K562 (cell line): ENCODE results near the gene LY6G5B. TPM values are rescaled to one million over a fixed set of nuclear protein-coding genes. Genes with fewer than 3 reads are reported as not detected.
A peak's percentile ranks its signal among the peaks of the same experiment; 100 is the strongest.

ENCODE experiments used
- CEBPB ChIP-seq: fragments of 450-650 bp; IDR thresholded peaks from 2 replicates; pipeline ENCODE4 v1.6.1; 2016; ENCODE audit warnings: missing genetic modification characterization, missing compliant biosample characterization
- E2F5 ChIP-seq: sonication (generic); formaldehyde crosslinking; IDR thresholded peaks from 2 replicates; pipeline ENCODE4 v1.8.0; 2022; ENCODE audit warnings: mild to moderate bottlenecking, missing genetic modification reagents
- HLTF ChIP-seq: fragments of 450-650 bp; IDR thresholded peaks from 2 replicates; pipeline ENCODE4 v1.6.1; 2016
- IRF1 ChIP-seq: sonication (generic); formaldehyde crosslinking; IDR thresholded peaks from 2 replicates; pipeline ENCODE4 v1.8.0; 2022; ENCODE audit warnings: missing genetic modification reagents, mild to moderate bottlenecking, borderline replicate concordance
- KLF10 ChIP-seq: fragments of 250-450 bp; sonication (Bioruptor Pico); IDR thresholded peaks from 2 replicates; pipeline ENCODE4 v1.6.1; 2021; ENCODE audit warnings: matching md5 sums
- KLF16 ChIP-seq: IDR thresholded peaks from 2 replicates; pipeline ENCODE4 v1.6.1; 2016; ENCODE audit warnings: antibody characterized with exemption
- MED1 ChIP-seq: sonication (generic); formaldehyde crosslinking; IDR thresholded peaks from 2 replicates; pipeline ENCODE4 v1.8.1; 2023; ENCODE audit warnings: missing genetic modification reagents, borderline replicate concordance
- MEF2D ChIP-seq: conservative IDR thresholded peaks from 2 replicates; pipeline ENCODE4 v1.6.1; 2016; ENCODE audit warnings: low read depth, missing genetic modification characterization, missing compliant biosample characterization
- NR2F6 ChIP-seq: fragments of 450-650 bp; formaldehyde crosslinking; IDR thresholded peaks from 2 replicates; pipeline ENCODE4 v1.4.0; 2020; ENCODE audit warnings: mild to moderate bottlenecking
- POLR2G ChIP-seq: fragments of 200-400 bp; formaldehyde crosslinking; IDR thresholded peaks from 2 replicates; pipeline ENCODE4 v1.6.1; 2017; ENCODE audit warnings: low read depth, mild to moderate bottlenecking, antibody characterized with exemption, low read length, moderate library complexity
- PRPF4 ChIP-seq: fragments of 200-400 bp; formaldehyde crosslinking; IDR thresholded peaks from one replicate; pipeline ENCODE4 v1.6.1; 2017; ENCODE audit warnings: low read length, low read depth, mild to moderate bottlenecking; ENCODE audit not compliant: insufficient read depth, poor library complexity, severe bottlenecking
- RBM22 ChIP-seq: fragments of 200-400 bp; formaldehyde crosslinking; IDR thresholded peaks from 2 replicates; pipeline ENCODE4 v1.6.1; 2018; ENCODE audit warnings: low read length, low read depth; ENCODE audit not compliant: poor library complexity, severe bottlenecking
- SIN3B ChIP-seq: fragments of 450-650 bp; IDR thresholded peaks from 2 replicates; pipeline ENCODE4 v1.6.1; 2017; ENCODE audit warnings: low read depth, mild to moderate bottlenecking, moderate library complexity
- SMAD3 ChIP-seq: fragments of 450-650 bp; formaldehyde crosslinking; conservative IDR thresholded peaks from 2 replicates; pipeline ENCODE4 v1.4.0; 2020; ENCODE audit warnings: mild to moderate bottlenecking
- VEZF1 ChIP-seq: fragments of 200-800 bp; sonication (Bioruptor generic); IDR thresholded peaks from 2 replicates; pipeline ENCODE4 v1.6.1; 2017; ENCODE audit warnings: missing genetic modification characterization, missing compliant biosample characterization
- ZC3H11A ChIP-seq: IDR thresholded peaks from 2 replicates; pipeline ENCODE4 v1.6.1; 2012; ENCODE audit warnings: low read depth, low read length, improper control_type of control experiment
- ZKSCAN3 ChIP-seq: fragments of 250-450 bp; sonication (Bioruptor Pico); IDR thresholded peaks from 2 replicates; pipeline ENCODE4 v1.4.0; 2020
- ZKSCAN8 ChIP-seq: fragments of 200-800 bp; sonication (Bioruptor generic); IDR thresholded peaks from 2 replicates; pipeline ENCODE4 v1.6.1; 2016; ENCODE audit warnings: missing genetic modification characterization, missing compliant biosample characterization
- ZNF140 ChIP-seq: fragments of 250-450 bp; sonication (Bioruptor Pico); IDR thresholded peaks from 2 replicates; pipeline ENCODE4 v1.8.0; 2021; ENCODE audit warnings: moderate library complexity, mild to moderate bottlenecking, inconsistent platforms
- ZNF184 ChIP-seq: sonication (generic); formaldehyde crosslinking; IDR thresholded peaks from 2 replicates; pipeline ENCODE4 v1.5.0; 2020; ENCODE audit warnings: missing genetic modification reagents
- ZNF445 ChIP-seq: fragments of 250-450 bp; sonication (Bioruptor Pico); IDR thresholded peaks from 2 replicates; pipeline ENCODE4 v1.4.0; 2020; ENCODE audit warnings: low read depth, mild to moderate bottlenecking, moderate library complexity
- ZNF778 ChIP-seq: fragments of 450-650 bp; formaldehyde crosslinking; IDR thresholded peaks from 2 replicates; pipeline ENCODE4 v1.4.0; 2020; ENCODE audit warnings: mild to moderate bottlenecking, moderate library complexity
- ZNF79 ChIP-seq: fragments of 250-450 bp; sonication (Bioruptor Pico); IDR thresholded peaks from 2 replicates; pipeline ENCODE4 v1.4.0; 2020; ENCODE audit warnings: low read depth, mild to moderate bottlenecking, moderate library complexity
- ZSCAN32 ChIP-seq: fragments of 450-650 bp; formaldehyde crosslinking; IDR thresholded peaks from 2 replicates; pipeline ENCODE4 v1.4.0; 2020; ENCODE audit warnings: mild to moderate bottlenecking, moderate library complexity
- polyA plus RNA-seq, 8 experiments: library from polyadenylated mRNA; depleted of rRNA in 4 of 8; stranded (reverse) in 5 of 8; unstranded in 3 of 8; fragments of >200 nt; fragmentation: Nextera tagmentation in 2 of 8; fragmentation: Illumina TruSeq in 1 of 8; extraction: Ambion mirVana in 2 of 8; extraction: Trizol in 1 of 8; gene quantifications; 2 replicates each; pipeline versions ENCODE4 v1.2.1 to v1.2.3, GENCODE V29; 2011 to 2014; ENCODE audit warnings: inconsistent platforms in 1 of 8, missing spikeins in 1 of 8
- total RNA-seq, 7 experiments: library from RNA; depleted of rRNA in 6 of 7; stranded (reverse); fragments of >200 nt in 6 of 7; fragmentation: Illumina TruSeq in 2 of 7; extraction: Trizol in 2 of 7; gene quantifications; 2 replicates each; pipeline versions ENCODE4 v1.2.1 to v1.2.3, GENCODE V29; 2011 to 2021; ENCODE audit warnings: low replicate concordance in 1 of 7
- TF ChIP-seq, protein P1 (sequence below): IDR thresholded peaks from 3 replicates; pipeline ENCODE4 v1.6.1; 2011; ENCODE audit warnings: borderline replicate concordance, mild to moderate bottlenecking, moderate library complexity; ENCODE audit not compliant: insufficient read length; ENCODE audit errors: extremely low read depth

The LY6G5B gene
- total and polyA plus RNA-seq, 9 of the 15 experiments (the other 6 are each of a cell fraction or from before 2014, with no cell fraction given) = 6.0 to 27.0 (median 7.5) TPM

DNA sequence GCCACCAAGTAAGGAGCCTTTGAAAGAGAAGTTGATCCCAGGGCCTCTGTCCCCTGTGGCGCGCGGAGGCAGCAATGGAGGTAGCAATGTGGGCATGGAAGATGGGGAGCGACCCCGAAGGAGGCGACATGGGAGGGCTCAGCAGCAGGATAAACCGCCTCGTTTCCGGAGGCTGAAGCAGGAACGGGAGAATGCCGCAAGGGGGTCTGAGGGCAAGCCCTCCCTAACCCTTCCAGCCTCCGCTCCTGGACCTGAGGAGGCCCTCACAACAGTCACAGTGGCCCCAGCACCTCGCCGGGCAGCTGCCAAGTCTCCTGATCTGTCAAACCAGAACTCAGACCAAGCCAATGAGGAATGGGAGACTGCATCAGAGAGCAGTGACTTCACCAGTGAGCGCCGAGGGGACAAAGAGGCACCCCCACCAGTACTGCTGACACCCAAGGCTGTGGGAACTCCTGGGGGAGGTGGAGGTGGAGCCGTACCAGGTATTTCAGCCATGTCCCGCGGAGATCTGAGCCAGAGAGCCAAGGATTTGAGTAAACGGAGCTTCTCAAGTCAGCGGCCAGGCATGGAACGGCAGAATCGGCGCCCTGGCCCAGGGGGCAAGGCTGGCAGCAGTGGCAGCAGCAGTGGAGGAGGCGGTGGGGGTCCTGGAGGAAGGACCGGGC is 37.4 kb upstream of the LY6G5B start (continued):
- TF ChIP-seq E2F5 (no peak), MEF2D (no peak), ZNF778 (CRISPR knock-in tag) (no peak), ZNF79 (CRISPR knock-in tag) (no peak), ZNF140 (CRISPR knock-in tag) (no peak), ZKSCAN3 (no peak), KLF16 (no peak), ZKSCAN8 (CRISPR knock-in tag) (no peak), SIN3B (no peak), ZNF184 (CRISPR knock-in tag) (no peak), NR2F6 (CRISPR knock-in tag) (0 out of 2 replicates have a peak, but pooled peaks have one; percentile 69), HLTF (no peak), ZNF445 (CRISPR knock-in tag) (no peak), POLR2G (peak; percentile 85), MED1 (CRISPR knock-in tag) (no peak), SMAD3 (CRISPR knock-in tag) (no peak), KLF10 (CRISPR knock-in tag) (no peak), RBM22 (peak; percentile 88), ZSCAN32 (CRISPR knock-in tag) (no peak), IRF1 (CRISPR knock-in tag) (no peak), CEBPB (no peak), PRPF4 (no peak), ZC3H11A (no peak), VEZF1 (CRISPR knock-in tag) (no peak)
- TF ChIP-seq, protein P1, sequence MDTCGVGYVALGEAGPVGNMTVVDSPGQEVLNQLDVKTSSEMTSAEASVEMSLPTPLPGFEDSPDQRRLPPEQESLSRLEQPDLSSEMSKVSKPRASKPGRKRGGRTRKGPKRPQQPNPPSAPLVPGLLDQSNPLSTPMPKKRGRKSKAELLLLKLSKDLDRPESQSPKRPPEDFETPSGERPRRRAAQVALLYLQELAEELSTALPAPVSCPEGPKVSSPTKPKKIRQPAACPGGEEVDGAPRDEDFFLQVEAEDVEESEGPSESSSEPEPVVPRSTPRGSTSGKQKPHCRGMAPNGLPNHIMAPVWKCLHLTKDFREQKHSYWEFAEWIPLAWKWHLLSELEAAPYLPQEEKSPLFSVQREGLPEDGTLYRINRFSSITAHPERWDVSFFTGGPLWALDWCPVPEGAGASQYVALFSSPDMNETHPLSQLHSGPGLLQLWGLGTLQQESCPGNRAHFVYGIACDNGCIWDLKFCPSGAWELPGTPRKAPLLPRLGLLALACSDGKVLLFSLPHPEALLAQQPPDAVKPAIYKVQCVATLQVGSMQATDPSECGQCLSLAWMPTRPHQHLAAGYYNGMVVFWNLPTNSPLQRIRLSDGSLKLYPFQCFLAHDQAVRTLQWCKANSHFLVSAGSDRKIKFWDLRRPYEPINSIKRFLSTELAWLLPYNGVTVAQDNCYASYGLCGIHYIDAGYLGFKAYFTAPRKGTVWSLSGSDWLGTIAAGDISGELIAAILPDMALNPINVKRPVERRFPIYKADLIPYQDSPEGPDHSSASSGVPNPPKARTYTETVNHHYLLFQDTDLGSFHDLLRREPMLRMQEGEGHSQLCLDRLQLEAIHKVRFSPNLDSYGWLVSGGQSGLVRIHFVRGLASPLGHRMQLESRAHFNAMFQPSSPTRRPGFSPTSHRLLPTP = no peak
